GM18517 (cell line): ENCODE results near the gene ABCC3.

Experiments used
- ATAC-seq: cut with Tn5 transposase; IDR thresholded peaks from one replicate; pipeline ENCODE4 v1.9.1; 2021; ENCODE audit warnings: mild to moderate bottlenecking, moderate library complexity; ENCODE audit not compliant: unreplicated experiment

Gene ABCC3

GRCh38 chr17:50634224-50634914 is at the start of gene ABCC3:
ABCC3 (plus strand) TSS chr17:50634881; CDS start chr17:50634937, 56 bp downstream.
- no peak for ATAC-seq

- no peak for ATAC-seq
Measured at GRCh38 chr17:50585346-50585745, 49.3 kb upstream of the ABCC3 start.

- no peak for ATAC-seq
Measured at GRCh38 chr17:50585891-50586290, 48.8 kb upstream of the ABCC3 start.

GRCh38 chr17:50586421-50587247 is 48.0 kb upstream of the ABCC3 start:
- ATAC-seq: no peak

- ATAC-seq: no peak
Measured at GRCh38 chr17:50587571-50587970, 47.1 kb upstream of the ABCC3 start.

- no peak for ATAC-seq
Measured at GRCh38 chr17:50588391-50589049, 46.2 kb upstream of the ABCC3 start.

GRCh38 chr17:50589095-50589705 is 45.5 kb upstream of the ABCC3 start:
- no peak for ATAC-seq

- no peak for ATAC-seq
Measured at GRCh38 chr17:50590946-50591737, 43.5 kb upstream of the ABCC3 start.

GRCh38 chr17:50593321-50593720 is 41.4 kb upstream of the ABCC3 start:
- no peak for ATAC-seq

GRCh38 chr17:50594128-50594823 is 40.4 kb upstream of the ABCC3 start:
- ATAC-seq: no peak

GRCh38 chr17:50594892-50595291 is 39.8 kb upstream of the ABCC3 start:
- no peak for ATAC-seq

- no peak for ATAC-seq
Measured at GRCh38 chr17:50596191-50597037, 38.3 kb upstream of the ABCC3 start.

- no peak for ATAC-seq
Measured at GRCh38 chr17:50598487-50598886, 36.2 kb upstream of the ABCC3 start.

- ATAC-seq: no peak
Measured at GRCh38 chr17:50599606-50600005, 35.1 kb upstream of the ABCC3 start.

- no peak for ATAC-seq
Measured at GRCh38 chr17:50601823-50602375, 32.8 kb upstream of the ABCC3 start.

GRCh38 chr17:50602836-50603235 is 31.8 kb upstream of the ABCC3 start:
- no peak for ATAC-seq

- ATAC-seq: no peak
Measured at GRCh38 chr17:50603340-50603739, 31.3 kb upstream of the ABCC3 start.

GRCh38 chr17:50604513-50604912 is 30.2 kb upstream of the ABCC3 start:
- ATAC-seq: no peak

- ATAC-seq: no peak
Measured at GRCh38 chr17:50605429-50605828, 29.3 kb upstream of the ABCC3 start.
